Measurements from ENCODE around the gene MAPT.
"Not testable (repeated sequence)": the region's sequence is repeated elsewhere in the genome, so short reads cannot be mapped to it uniquely, and the experiment has no call there.

DNA sequence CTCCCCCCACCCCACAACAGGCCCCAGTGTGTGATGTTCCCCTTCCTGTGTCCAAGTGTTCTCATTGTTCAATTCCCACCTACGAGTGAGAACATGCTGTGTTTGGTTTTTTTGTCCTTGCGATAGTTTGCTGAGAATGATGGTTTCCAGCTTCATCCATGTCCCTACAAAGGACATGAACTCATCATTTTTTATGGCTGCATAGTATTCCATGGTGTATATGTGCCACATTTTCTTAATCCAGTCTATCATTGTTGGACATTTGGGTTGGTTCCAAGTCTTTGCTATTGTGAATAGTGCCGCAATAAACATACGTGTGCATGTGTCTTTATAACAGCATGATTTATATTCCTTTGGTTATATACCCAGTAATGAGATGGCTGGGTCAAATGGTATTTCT lies 62.4 kb downstream of the MAPT start:
- not testable (repeated sequence) for TF ChIP-seq POLR2AphosphoS5 (IDR thresholded peaks at IDR 0.05; ENCODE audit: low read depth, low read length)
- TF ChIP-seq, protein P1, sequence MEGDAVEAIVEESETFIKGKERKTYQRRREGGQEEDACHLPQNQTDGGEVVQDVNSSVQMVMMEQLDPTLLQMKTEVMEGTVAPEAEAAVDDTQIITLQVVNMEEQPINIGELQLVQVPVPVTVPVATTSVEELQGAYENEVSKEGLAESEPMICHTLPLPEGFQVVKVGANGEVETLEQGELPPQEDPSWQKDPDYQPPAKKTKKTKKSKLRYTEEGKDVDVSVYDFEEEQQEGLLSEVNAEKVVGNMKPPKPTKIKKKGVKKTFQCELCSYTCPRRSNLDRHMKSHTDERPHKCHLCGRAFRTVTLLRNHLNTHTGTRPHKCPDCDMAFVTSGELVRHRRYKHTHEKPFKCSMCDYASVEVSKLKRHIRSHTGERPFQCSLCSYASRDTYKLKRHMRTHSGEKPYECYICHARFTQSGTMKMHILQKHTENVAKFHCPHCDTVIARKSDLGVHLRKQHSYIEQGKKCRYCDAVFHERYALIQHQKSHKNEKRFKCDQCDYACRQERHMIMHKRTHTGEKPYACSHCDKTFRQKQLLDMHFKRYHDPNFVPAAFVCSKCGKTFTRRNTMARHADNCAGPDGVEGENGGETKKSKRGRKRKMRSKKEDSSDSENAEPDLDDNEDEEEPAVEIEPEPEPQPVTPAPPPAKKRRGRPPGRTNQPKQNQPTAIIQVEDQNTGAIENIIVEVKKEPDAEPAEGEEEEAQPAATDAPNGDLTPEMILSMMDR (IDR thresholded peaks at IDR 0.05 in 2 of 3, conservative IDR thresholded peaks at IDR 0.05 in 1 of 3; ENCODE audit: borderline replicate concordance in 1 of 3, insufficient read depth in 1 of 3, low read depth in 2 of 3, low read length in 2 of 3): not testable (repeated sequence)

Data from HCT116 (cell line).